ENCODE data around the gene PRICKLE1.

Gene PRICKLE1

GRCh38 chr12:42588524-42589464, 752 bp downstream of the PRICKLE1 start:
- no peak for DNase-seq

GRCh38 chr12:42587601-42588523, 1.7 kb downstream of the PRICKLE1 start:
- DNase-seq = no peak

- no peak for DNase-seq
Measured at GRCh38 chr12:42586268-42586667, 3.3 kb downstream of the PRICKLE1 start.

GRCh38 chr12:42585841-42586216, 3.7 kb downstream of the PRICKLE1 start:
- no peak for DNase-seq

GRCh38 chr12:42585154-42585840, 4.2 kb downstream of the PRICKLE1 start:
- DNase-seq = no peak

GRCh38 chr12:42584651-42585111, 4.9 kb downstream of the PRICKLE1 start:
- DNase-seq = no peak

- no peak for DNase-seq
Measured at GRCh38 chr12:42583016-42583415, 6.5 kb downstream of the PRICKLE1 start.

- no peak for DNase-seq
Measured at GRCh38 chr12:42582498-42582897, 7.0 kb downstream of the PRICKLE1 start.

- no peak for DNase-seq
Measured at GRCh38 chr12:42582050-42582449, 7.5 kb downstream of the PRICKLE1 start.

- no peak for DNase-seq
Measured at GRCh38 chr12:42576374-42576773, 13.2 kb downstream of the PRICKLE1 start.

- no peak for DNase-seq
Measured at GRCh38 chr12:42575717-42576116, 13.8 kb downstream of the PRICKLE1 start.

- DNase-seq = no peak
Measured at GRCh38 chr12:42574851-42575266, 14.7 kb downstream of the PRICKLE1 start.

GRCh38 chr12:42571327-42572009, 18.1 kb downstream of the PRICKLE1 start:
- no peak for DNase-seq

- DNase-seq = no peak
Measured at GRCh38 chr12:42570076-42570475, 19.5 kb downstream of the PRICKLE1 start.

GRCh38 chr12:42568952-42569915, 20.3 kb downstream of the PRICKLE1 start:
- no peak for DNase-seq

- DNase-seq = no peak
Measured at GRCh38 chr12:42565633-42566032, 23.9 kb downstream of the PRICKLE1 start.

- DNase-seq = no peak
Measured at GRCh38 chr12:42564996-42565395, 24.6 kb downstream of the PRICKLE1 start.

- no peak for DNase-seq
Measured at GRCh38 chr12:42564556-42564955, 25.0 kb downstream of the PRICKLE1 start.

GRCh38 chr12:42560977-42561376, 28.6 kb downstream of the PRICKLE1 start:
- no peak for DNase-seq

- DNase-seq = no peak
Measured at GRCh38 chr12:42557586-42558172, 31.9 kb downstream of the PRICKLE1 start.

- DNase-seq = no peak
Measured at GRCh38 chr12:42556917-42557316, 32.6 kb downstream of the PRICKLE1 start.
